K562 (cell line): Measurements from ENCODE around the gene DCP1B. TPM values are rescaled to one million over a fixed set of nuclear protein-coding genes. Genes with fewer than 3 reads are reported as not detected.

Experiments used
- ATAC-seq: fragments of 200-7000 bp; cut with Tn5 transposase; 3 replicates; pipeline ENCODE4 v1.9.1; 2020; ENCODE audit warnings: moderate library complexity
- BruUV-seq: library from RNA; stranded (reverse); fragments of 400-500 nt; replicated peaks from 2 replicates; lab custom pipeline; 2021; lab: Mats Ljungman, UMichigan
- CTCF ChIA-PET: fragments of 300-600 bp; formaldehyde crosslinking; extraction: SDS; loops from one replicate; lab custom pipeline; 2021; ENCODE audit warnings: low intra/inter-chr PET ratio; lab: Yijun Ruan, JAX
- POLR2A ChIA-PET: fragments of 300-600, 350-650 bp; sonication (Branson Sonifier 250); formaldehyde crosslinking; extraction: SDS; loops from one replicate; lab custom pipeline; 2021; ENCODE audit warnings: antibody characterized with exemption, inconsistent platforms; lab: Yijun Ruan, JAX
- DNase-seq, 4 experiments: peaks; one replicate each; pipeline versions ENCODE4 v3.0.0 to v3.0.0-alpha.2; 2011 to 2018; ENCODE audit warnings: low spot score in 3 of 4, mixed read lengths in 3 of 4; ENCODE audit errors: extremely low read depth in 1 of 4
- FAIRE-seq: peaks from 2 replicates; lab custom pipeline; 2011; peaks lifted over from hg19 to GRCh38; lab: Jason Lieb, UNC
- H2AFZ ChIP-seq: 2 replicates; pipeline ENCODE4 v1.6.0; 2011; ENCODE audit warnings: low read depth, low read length, control low read depth, inconsistent platforms
- H3K27ac ChIP-seq: fragments of 200-600 bp; 3 replicates; pipeline ENCODE4 v1.8.0; 2011; ENCODE audit warnings: low read depth, mild to moderate bottlenecking, control low read depth, inconsistent platforms, low read length, moderate library complexity, mixed read lengths; ENCODE audit errors: extremely low read depth
- H3K27me3 ChIP-seq, 2 experiments: fragments of 300-600 bp in 1 of 2; 2 replicates in 1 of 2; 3 replicates in 1 of 2; pipeline versions ENCODE4 v1.6.0 to v1.8.0; 2011; ENCODE audit warnings: inconsistent platforms in 2 of 2, low read length in 2 of 2, mild to moderate bottlenecking in 1 of 2, mixed read lengths in 1 of 2, moderate library complexity in 1 of 2; ENCODE audit not compliant: control insufficient read depth in 2 of 2, insufficient read depth in 2 of 2
- H3K36me3 ChIP-seq: fragments of 300-600 bp; 3 replicates; pipeline ENCODE4 v1.8.0; 2011; ENCODE audit warnings: mild to moderate bottlenecking, low read length, inconsistent platforms; ENCODE audit not compliant: control insufficient read depth, insufficient read depth
- H3K4me1 ChIP-seq, 2 experiments: fragments of 200-600 bp in 1 of 2; replicated peaks in 1 of 2; 2 replicates in 1 of 2; 3 replicates in 1 of 2; pipeline versions ENCODE4 v1.5.1 to v1.8.0; 2011; ENCODE audit warnings: inconsistent platforms in 2 of 2, low read length in 2 of 2, mild to moderate bottlenecking in 1 of 2, mixed read lengths in 1 of 2, moderate library complexity in 1 of 2; ENCODE audit not compliant: control insufficient read depth in 2 of 2, insufficient read depth in 2 of 2
- H3K4me2 ChIP-seq: 2 replicates; pipeline ENCODE4 v1.6.1; 2011; ENCODE audit warnings: low read length, control low read depth, inconsistent platforms, mixed read lengths; ENCODE audit not compliant: insufficient read depth
- H3K4me3 ChIP-seq: fragments of 200-600 bp; sonication (generic), shearing (Covaris generic); 2 replicates; pipeline ENCODE4 v1.5.1; 2016; ENCODE audit warnings: control low read depth, inconsistent platforms
- H3K79me2 ChIP-seq: fragments of 200-600 bp; 3 replicates; pipeline ENCODE4 v1.8.0; 2011; ENCODE audit warnings: low read length, inconsistent platforms; ENCODE audit not compliant: control insufficient read depth, insufficient read depth
- H3K9ac ChIP-seq, 2 experiments: 2 replicates each; pipeline versions ENCODE4 v1.6.0 to v1.6.1; 2011; ENCODE audit warnings: low read depth in 2 of 2, low read length in 2 of 2, control low read depth in 1 of 2, inconsistent platforms in 1 of 2, mild to moderate bottlenecking in 1 of 2, mixed read lengths in 1 of 2; ENCODE audit not compliant: insufficient read depth in 1 of 2
- H3K9me1 ChIP-seq: one replicate; pipeline ENCODE4 v1.6.0; 2011; ENCODE audit warnings: inconsistent platforms, mild to moderate bottlenecking, low read length, moderate library complexity; ENCODE audit not compliant: control insufficient read depth, insufficient read depth
- H3K9me3 ChIP-seq: replicated peaks from 2 replicates; pipeline ENCODE4 v1.5.1; 2011; ENCODE audit warnings: low read depth, low read length, inconsistent platforms; ENCODE audit not compliant: control insufficient read depth, insufficient read depth
- H4K20me1 ChIP-seq: replicated peaks from 2 replicates; pipeline ENCODE4 v1.6.1; 2011; ENCODE audit warnings: low read length, inconsistent platforms, mixed read lengths; ENCODE audit not compliant: control insufficient read depth, insufficient read depth
- EWSR1 ChIP-seq: fragments of 450-650 bp; IDR thresholded peaks from 2 replicates; pipeline ENCODE4 v1.6.1; 2018; ENCODE audit warnings: borderline replicate concordance, mild to moderate bottlenecking, low read depth, moderate library complexity; ENCODE audit not compliant: partially characterized antibody
- STAT5B ChIP-seq: fragments of 250-450 bp; sonication (Bioruptor Pico); IDR thresholded peaks from 2 replicates; pipeline ENCODE4 v1.8.0; 2021; ENCODE audit warnings: mild to moderate bottlenecking, inconsistent platforms
- TARDBP ChIP-seq: fragments of 450-650 bp; IDR thresholded peaks from 2 replicates; pipeline ENCODE4 v1.6.1; 2016
- THRAP3 ChIP-seq: fragments of 450-650 bp; IDR thresholded peaks from 2 replicates; pipeline ENCODE4 v1.6.1; 2016; ENCODE audit warnings: mild to moderate bottlenecking, inconsistent platforms, borderline replicate concordance
- ZNF282 ChIP-seq: sonication (generic); formaldehyde crosslinking; IDR thresholded peaks from 2 replicates; pipeline ENCODE4 v1.8.1; 2023; ENCODE audit warnings: missing genetic modification reagents
- ZNF445 ChIP-seq: fragments of 250-450 bp; sonication (Bioruptor Pico); IDR thresholded peaks from 2 replicates; pipeline ENCODE4 v1.4.0; 2020; ENCODE audit warnings: low read depth, mild to moderate bottlenecking, moderate library complexity
- ZNF511 ChIP-seq: sonication (generic); formaldehyde crosslinking; IDR thresholded peaks from 2 replicates; pipeline ENCODE4 v1.8.0; 2022; ENCODE audit warnings: mild to moderate bottlenecking, missing genetic modification reagents
- WGBS: fragments of 100-300 bp; shearing (Covaris generic); methylation state at CpG from one replicate; pipeline ENCODE4 v1.1.6; 2016; ENCODE audit warnings: low coverage, mixed read lengths; ENCODE audit not compliant: insufficient coverage; ENCODE audit errors: missing lambda C conversion rate; 5-methylcytosine and 5-hydroxymethylcytosine counted together
- in situ Hi-C: fragments of 300-500 bp; cut with MboI; formaldehyde crosslinking; loops from 4 replicates; pipeline ENCODE4 v1.15.0; 2018; ENCODE audit warnings: inconsistent platforms, mixed read lengths
- intact Hi-C: fragments of 100-400 bp; cut with micrococcal nuclease; formaldehyde crosslinking; loops from 2 replicates; pipeline ENCODE4 v1.14.2; 2022
- polyA plus RNA-seq, 8 experiments: library from polyadenylated mRNA; depleted of rRNA in 4 of 8; stranded (reverse) in 5 of 8; unstranded in 3 of 8; fragments of >200 nt; fragmentation: Nextera tagmentation in 2 of 8; fragmentation: Illumina TruSeq in 1 of 8; extraction: Ambion mirVana in 2 of 8; extraction: Trizol in 1 of 8; gene quantifications; 2 replicates each; pipeline versions ENCODE4 v1.2.1 to v1.2.3, GENCODE V29; 2011 to 2014; ENCODE audit warnings: inconsistent platforms in 1 of 8, missing spikeins in 1 of 8
- total RNA-seq, 7 experiments: library from RNA; depleted of rRNA in 6 of 7; stranded (reverse); fragments of >200 nt in 6 of 7; fragmentation: Illumina TruSeq in 2 of 7; extraction: Trizol in 2 of 7; gene quantifications; 2 replicates each; pipeline versions ENCODE4 v1.2.1 to v1.2.3, GENCODE V29; 2011 to 2021; ENCODE audit warnings: low replicate concordance in 1 of 7

The DCP1B gene
- total and polyA plus RNA-seq, 9 of the 15 experiments (the other 6 are each of a cell fraction or from before 2014, with no cell fraction given), result 0.83 to 7.3 (median 3.4) TPM

- Histone ChIP-seq H4K20me1 (no peaks in the 10 kb centered on the region), H3K4me1 (no peaks in the 10 kb centered on the region), H3K9me3 (no peaks in the 10 kb centered on the region), H3K27me3 (peaks cover 0 to 24% of the 10 kb centered on the region in 2 experiments; a peak in 2 of 5 replicates), H3K9me1 (no peaks in the 10 kb centered on the region), H3K79me2 (no peaks in the 10 kb centered on the region), H3K9ac (no peak within 1 kb of the TSS), H3K36me3 (no peaks in the 10 kb centered on the region), H3K27ac (no peak within 1 kb of the TSS), H3K4me2 (no peak within 1 kb of the TSS), H3K4me3 (no peak within 1 kb of the TSS), H2AFZ (no peak within 1 kb of the TSS)
- intact Hi-C loops, result no loop called here
- no TSS peak for BruUV-seq
- no peak for FAIRE-seq
- CTCF ChIA-PET, result no interaction called here
- WGBS, result 40% methylated on average over 20 of the region's 90 CpGs
- in situ Hi-C loops, result loop anchor here (10.0 to 25.0 kb wide), 2 partner anchors 234 to 532 kb away; no protein-coding TSS in a partner anchor
- DNase-seq, result no peak
- ATAC-seq, result no peak
- TF ChIP-seq EWSR1 (no peak), ZNF511 (CRISPR knock-in tag) (no peak), STAT5B (CRISPR knock-in tag) (no peak), ZNF445 (CRISPR knock-in tag) (no peak), THRAP3 (no peak), TARDBP (no peak), ZNF282 (CRISPR knock-in tag) (no peak)
- POLR2A ChIA-PET, result no interaction called here
These were observed 48.8 kb upstream of the DCP1B start, which contains the start of gene CACNA1C for GRCh38 chr12:2052826-2053678. Gene CACNA1C (plus strand): TSS chr12:2052987. CDS start chr12:2053563, 576 bp downstream.
